Lower leg skin (tissue), 4 donors: ENCODE measurements around the gene GSTM4. TPM values are rescaled to one million over a fixed set of nuclear protein-coding genes. Genes with fewer than 3 reads are reported as not detected.
"Not testable (repeated sequence)": the region's sequence is repeated elsewhere in the genome, so short reads cannot be mapped to it uniquely, and the experiment has no call there.

ENCODE experiments used
- DNase-seq, 2 donors: peaks; one replicate each; pipeline ENCODE4 v3.0.0-alpha.2; 2019; ENCODE audit warnings: low spot score in 2 of 2
- H3K4me3 ChIP-seq: fragments of 200-600 bp; sonication (generic); 2 replicates; pipeline ENCODE4 v1.5.1; 2017; ENCODE audit warnings: mild to moderate bottlenecking, low read depth; ENCODE audit not compliant: poor library complexity, severe bottlenecking
- CTCF ChIP-seq, 3 donors: fragments of 450-650 bp; IDR thresholded peaks; one replicate each; pipeline ENCODE4 v1.5.1; 2016; ENCODE audit warnings: antibody characterized with exemption in 3 of 3, mild to moderate bottlenecking in 3 of 3, moderate library complexity in 2 of 3
- POLR2A ChIP-seq, 2 donors: fragments of 450-650 bp; IDR thresholded peaks; one replicate each; pipeline ENCODE4 v1.6.1; 2016 to 2017; ENCODE audit warnings: antibody characterized with exemption in 2 of 2, mild to moderate bottlenecking in 1 of 2, moderate library complexity in 1 of 2
- WGBS, 2 donors: methylation state at CpG; one replicate each; pipeline ENCODE4 v1.1.5; 2018; 5-methylcytosine and 5-hydroxymethylcytosine counted together
- intact Hi-C: fragments of 100-400 bp; cut with DNase I; formaldehyde crosslinking; loops from one replicate; pipeline ENCODE4 v1.15.0; 2023; ENCODE audit warnings: low total_unique reads
- total RNA-seq, 4 donors: library from RNA; depleted of rRNA; stranded (reverse); fragments of >200 nt; gene quantifications; one replicate each; pipeline ENCODE4 v1.1.0, GENCODE V29; 2016

The GSTM4 gene
- total RNA-seq, 4 donors from 2014 or later: 13.4 to 23.3 (median 19.1) TPM

- TF ChIP-seq POLR2A (IDR thresholded peaks at IDR 0.05): no peak
- no peak for TF ChIP-seq CTCF (IDR thresholded peaks at IDR 0.05)
- intact Hi-C loops: no loop called here
- no peak overlapping the region for H3K4me3 ChIP-seq
- 80 to 82% methylated on average over 7 of the region's 7 CpGs for WGBS, 2 donors
- DNase-seq: peak; percentile 1 to 49
Observed at GRCh38 chr1:109657970-109658369, 2.1 kb downstream of the GSTM4 start.

- intact Hi-C loops: no loop called here
- no peak overlapping the region for H3K4me3 ChIP-seq
- 55 to 56% methylated on average over 3 of the region's 3 CpGs for WGBS, 2 donors
- peak; percentile 9 to 37 for DNase-seq
- TF ChIP-seq POLR2A (IDR thresholded peaks at IDR 0.05) (no peak), CTCF (IDR thresholded peaks at IDR 0.05) (no peak)
Observed at GRCh38 chr1:109658533-109659042, 2.7 kb downstream of the GSTM4 start.

GRCh38 chr1:109659145-109659544 lies 3.2 kb downstream of the GSTM4 start:
- H3K4me3 ChIP-seq: no peak overlapping the region
- DNase-seq: peak; percentile 2 to 14
- intact Hi-C loops: no loop called here
- TF ChIP-seq POLR2A (IDR thresholded peaks at IDR 0.05) (no peak), CTCF (IDR thresholded peaks at IDR 0.05) (no peak)
- 54 to 70% methylated on average over 2 of the region's 2 CpGs for WGBS, 2 donors

- DNase-seq: peak; percentile 9 to 61
- WGBS, 2 donors: 85 to 89% methylated on average over 5 of the region's 5 CpGs
- TF ChIP-seq POLR2A (IDR thresholded peaks at IDR 0.05) (no peak), CTCF (IDR thresholded peaks at IDR 0.05) (no peak)
- intact Hi-C loops: no loop called here
- no peak overlapping the region for H3K4me3 ChIP-seq
Observed at GRCh38 chr1:109659997-109660690, 4.2 kb downstream of the GSTM4 start.

- intact Hi-C loops, H3K4me3 ChIP-seq, DNase-seq: not testable (repeated sequence)
- 60 to 83% methylated on average over 3 of the region's 4 CpGs for WGBS, 2 donors
Observed at GRCh38 chr1:109660691-109661026, 4.8 kb downstream of the GSTM4 start.

- H3K4me3 ChIP-seq: no peak overlapping the region
- peak; percentile 2 to 39 for DNase-seq
- TF ChIP-seq POLR2A (IDR thresholded peaks at IDR 0.05): no peak
- TF ChIP-seq CTCF (IDR thresholded peaks at IDR 0.05): no peak
- 73 to 86% methylated on average over 2 of the region's 2 CpGs for WGBS, 2 donors
- intact Hi-C loops: no loop called here
Observed at GRCh38 chr1:109661391-109661790, 5.5 kb downstream of the GSTM4 start.
